K562 (cell line): ENCODE results near the gene ATP6V0A1. TPM values are rescaled to one million over a fixed set of nuclear protein-coding genes. Genes with fewer than 3 reads are reported as not detected.
A peak's percentile ranks its signal among the peaks of the same experiment; 100 is the strongest.

Source experiments
- ATF3 ChIP-seq, 2 experiments: fragments of 450-650 bp in 1 of 2; sonication (generic) in 1 of 2; formaldehyde crosslinking in 1 of 2; IDR thresholded peaks in 1 of 2; conservative IDR thresholded peaks in 1 of 2; 2 replicates each; pipeline versions ENCODE4 v1.6.1 to v1.8.1; 2016 to 2023; ENCODE audit warnings: mild to moderate bottlenecking in 2 of 2, moderate library complexity in 2 of 2, inconsistent platforms in 1 of 2, missing genetic modification reagents in 1 of 2
- CEBPG ChIP-seq, 3 experiments: fragments of 200-800 bp in 1 of 3; sonication (Bioruptor generic) in 1 of 3; sonication (generic) in 1 of 3; formaldehyde crosslinking in 1 of 3; IDR thresholded peaks in 2 of 3; conservative IDR thresholded peaks in 1 of 3; 2 replicates each; pipeline versions ENCODE4 v1.6.1 to v1.8.0; 2016 to 2022; ENCODE audit warnings: missing compliant biosample characterization in 2 of 3, missing genetic modification characterization in 2 of 3, mild to moderate bottlenecking in 1 of 3, missing genetic modification reagents in 1 of 3
- EP400 ChIP-seq: fragments of 450-650 bp; IDR thresholded peaks from 2 replicates; pipeline ENCODE4 v1.6.1; 2017; ENCODE audit warnings: antibody characterized with exemption, mild to moderate bottlenecking, moderate library complexity
- L3MBTL2 ChIP-seq: fragments of 450-650 bp; IDR thresholded peaks from 2 replicates; pipeline ENCODE4 v1.6.1; 2016; ENCODE audit warnings: mild to moderate bottlenecking, moderate library complexity
- MLLT1 ChIP-seq, 2 experiments: fragments of 450-650 bp; IDR thresholded peaks; 2 replicates each; pipeline ENCODE4 v1.6.1; 2016
- MNT ChIP-seq, 2 experiments: fragments of 450-650 bp; conservative IDR thresholded peaks; 2 replicates each; pipeline ENCODE4 v1.6.1; 2017; ENCODE audit warnings: mild to moderate bottlenecking in 2 of 2, moderate library complexity in 2 of 2
- PCBP2 ChIP-seq: fragments of 200-400 bp; formaldehyde crosslinking; IDR thresholded peaks from 2 replicates; pipeline ENCODE4 v1.6.1; 2018; ENCODE audit warnings: low read length, low read depth, mild to moderate bottlenecking, moderate library complexity; ENCODE audit not compliant: poor library complexity, severe bottlenecking
- PRDM10 ChIP-seq: fragments of 450-650 bp; IDR thresholded peaks from 2 replicates; pipeline ENCODE4 v1.6.1; 2018; ENCODE audit not compliant: partially characterized antibody
- SRSF3 ChIP-seq: fragments of 200-400 bp; formaldehyde crosslinking; IDR thresholded peaks from 2 replicates; pipeline ENCODE4 v1.6.1; 2016; ENCODE audit warnings: mild to moderate bottlenecking, low read length, moderate library complexity; ENCODE audit not compliant: insufficient read depth
- SRSF7 ChIP-seq: fragments of 200-400 bp; formaldehyde crosslinking; optimal IDR thresholded peaks from 2 replicates; pipeline ENCODE3; 2017; ENCODE audit warnings: mild to moderate bottlenecking, low read depth, low read length
- TAF1 ChIP-seq: IDR thresholded peaks from 2 replicates; pipeline ENCODE4 v1.6.1; 2011; ENCODE audit warnings: mild to moderate bottlenecking, low read length, moderate library complexity; ENCODE audit not compliant: insufficient read depth, control insufficient read depth, severe bottlenecking; ENCODE audit errors: extremely low read depth
- TFAM ChIP-seq: fragments of 250-450 bp; sonication (Bioruptor Pico); conservative IDR thresholded peaks from 2 replicates; pipeline ENCODE4 v1.5.0; 2021; ENCODE audit warnings: mild to moderate bottlenecking, moderate library complexity
- XRCC5 ChIP-seq: fragments of 200-400 bp; formaldehyde crosslinking; IDR thresholded peaks from 2 replicates; pipeline ENCODE4 v1.6.1; 2017; ENCODE audit warnings: low read depth, mild to moderate bottlenecking, low read length
- ZFX ChIP-seq: sonication (generic); formaldehyde crosslinking; IDR thresholded peaks from 2 replicates; pipeline ENCODE4 v1.8.0; 2022; ENCODE audit warnings: mild to moderate bottlenecking, missing genetic modification reagents, moderate library complexity
- ZKSCAN8 ChIP-seq: fragments of 200-800 bp; sonication (Bioruptor generic); IDR thresholded peaks from 2 replicates; pipeline ENCODE4 v1.6.1; 2016; ENCODE audit warnings: missing genetic modification characterization, missing compliant biosample characterization
- ZNF707 ChIP-seq: fragments of 250-450 bp; sonication (Bioruptor Pico); conservative IDR thresholded peaks from 2 replicates; pipeline ENCODE4 v1.8.0; 2022; ENCODE audit warnings: inconsistent platforms, mild to moderate bottlenecking, moderate library complexity
- polyA plus RNA-seq, 8 experiments: library from polyadenylated mRNA; depleted of rRNA in 4 of 8; stranded (reverse) in 5 of 8; unstranded in 3 of 8; fragments of >200 nt; fragmentation: Nextera tagmentation in 2 of 8; fragmentation: Illumina TruSeq in 1 of 8; extraction: Ambion mirVana in 2 of 8; extraction: Trizol in 1 of 8; gene quantifications; 2 replicates each; pipeline versions ENCODE4 v1.2.1 to v1.2.3, GENCODE V29; 2011 to 2014; ENCODE audit warnings: inconsistent platforms in 1 of 8, missing spikeins in 1 of 8
- total RNA-seq, 7 experiments: library from RNA; depleted of rRNA in 6 of 7; stranded (reverse); fragments of >200 nt in 6 of 7; fragmentation: Illumina TruSeq in 2 of 7; extraction: Trizol in 2 of 7; gene quantifications; 2 replicates each; pipeline versions ENCODE4 v1.2.1 to v1.2.3, GENCODE V29; 2011 to 2021; ENCODE audit warnings: low replicate concordance in 1 of 7

ATP6V0A1 gene
- total and polyA plus RNA-seq, 9 of the 15 experiments (the other 6 are each of a cell fraction or from before 2014, with no cell fraction given) = 11.8 to 158 (median 75.5) TPM

- TF ChIP-seq PRDM10 (peak; percentile 65), TAF1 (peak; percentile 54), ZFX (CRISPR knock-in tag) (peak; percentile 56), SRSF3 (no peak), ZNF707 (CRISPR knock-in tag) (0 out of 2 replicates have a peak, but pooled peaks have one; percentile 35), CEBPG (CRISPR knock-in tag; IDR thresholded peaks at IDR 0.05) (peak; percentile 38; the same call in 1 of the 2 replicates), CEBPG (tag; conservative IDR thresholded peaks at IDR 0.05 in 1 of 2, IDR thresholded peaks at IDR 0.05 in 1 of 2) (peak in 1 of 2 experiments; percentile 68; a peak in 1 of 4 replicates), L3MBTL2 (peak; percentile 87), ZKSCAN8 (CRISPR knock-in tag) (no peak), MNT (conservative IDR thresholded peaks at IDR 0.05) (peak in 1 of 2 experiments; percentile 39; a peak in 2 of 4 replicates), XRCC5 (no peak), EP400 (peak; percentile 84; the same call in 1 of the 2 replicates), PCBP2 (no peak), ATF3 (IDR thresholded peaks at IDR 0.05) (peak; percentile 67), ATF3 (CRISPR knock-in tag; conservative IDR thresholded peaks at IDR 0.05) (no peak), MLLT1 (IDR thresholded peaks at IDR 0.05) (0 out of 4 replicates have a peak, but pooled peaks of 1 of the 2 experiments have one; percentile 5), TFAM (no peak), SRSF7 (no peak)
These were observed at the start of gene ATP6V0A1 (continued) for GRCh38 chr17:42458497-42459255.
